GM12892 (cell line): ENCODE results near the gene TBX3.

Experiments used
- DNase-seq: peaks from one replicate; pipeline ENCODE4 v3.0.0; 2011; ENCODE audit not compliant: insufficient read length
- FAIRE-seq: peaks from 2 replicates; lab custom pipeline; 2011; peaks lifted over from hg19 to GRCh38; lab: Jason Lieb, UNC
- POLR2A ChIP-seq: IDR thresholded peaks from 2 replicates; pipeline ENCODE4 v1.6.1; 2011; ENCODE audit warnings: low read depth, low read length, control low read depth
- POLR2AphosphoS5 ChIP-seq: IDR thresholded peaks from 2 replicates; pipeline ENCODE4 v1.6.1; 2011; ENCODE audit warnings: low read depth, low read length, control low read depth
- TAF1 ChIP-seq: IDR thresholded peaks from 2 replicates; pipeline ENCODE4 v1.6.1; 2011; ENCODE audit warnings: low read depth, mild to moderate bottlenecking, control low read depth, low read length, borderline replicate concordance

The TBX3 gene

DNA sequence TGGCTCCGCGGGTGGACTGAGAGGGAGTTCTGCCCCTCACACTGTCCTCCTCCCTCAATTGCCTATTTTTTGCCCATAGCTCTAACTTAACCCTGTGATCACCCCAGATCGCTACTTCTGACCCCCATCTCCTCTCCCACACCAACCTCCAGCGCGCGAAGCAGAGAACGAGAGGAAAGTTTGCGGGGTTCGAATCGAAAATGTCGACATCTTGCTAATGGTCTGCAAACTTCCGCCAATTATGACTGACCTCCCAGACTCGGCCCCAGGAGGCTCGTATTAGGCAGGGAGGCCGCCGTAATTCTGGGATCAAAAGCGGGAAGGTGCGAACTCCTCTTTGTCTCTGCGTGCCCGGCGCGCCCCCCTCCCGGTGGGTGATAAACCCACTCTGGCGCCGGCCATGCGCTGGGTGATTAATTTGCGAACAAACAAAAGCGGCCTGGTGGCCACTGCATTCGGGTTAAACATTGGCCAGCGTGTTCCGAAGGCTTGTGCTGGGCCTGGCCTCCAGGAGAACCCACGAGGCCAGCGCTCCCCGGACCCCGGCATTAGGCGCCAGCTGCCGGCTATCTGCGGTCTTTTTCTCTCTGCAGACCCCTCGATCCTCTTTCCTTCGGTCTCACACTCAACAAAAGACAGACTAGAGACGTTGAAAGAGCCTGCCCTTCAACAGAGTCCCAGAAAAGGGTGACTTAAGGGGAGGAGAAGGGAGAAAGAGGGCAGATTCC, 3.0 kb upstream of the TBX3 start:
- FAIRE-seq (no peak), DNase-seq (no peak)
- TF ChIP-seq TAF1 (no peak), POLR2A (no peak), POLR2AphosphoS5 (no peak)

DNA sequence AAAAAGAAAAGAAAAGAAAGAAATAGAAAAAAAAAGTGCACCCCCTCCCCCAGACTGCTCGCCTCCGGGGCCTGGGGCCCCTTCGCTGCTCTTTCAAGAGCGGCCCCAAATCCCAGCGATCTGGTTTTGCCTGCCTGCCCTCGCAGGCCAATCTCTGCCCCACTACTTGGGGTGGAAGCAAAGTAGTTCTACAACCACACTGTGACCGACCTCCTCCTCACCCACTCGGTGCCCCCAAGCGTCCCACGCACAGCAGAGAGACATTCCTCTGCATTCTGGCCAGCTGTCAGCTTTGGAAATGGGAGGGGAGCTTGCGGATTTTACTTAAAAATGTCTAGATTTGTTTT, 2.4 kb upstream of the TBX3 start:
- TF ChIP-seq TAF1 = no peak
- TF ChIP-seq POLR2AphosphoS5 = no peak
- TF ChIP-seq POLR2A = no peak
- DNase-seq (no peak), FAIRE-seq (no peak)

GRCh38 chr12:114685869-114686268, 1.9 kb upstream of the TBX3 start:
- DNase-seq (no peak), FAIRE-seq (no peak)
- no peak for TF ChIP-seq POLR2A
- TF ChIP-seq TAF1 = no peak
- TF ChIP-seq POLR2AphosphoS5 = no peak

DNA sequence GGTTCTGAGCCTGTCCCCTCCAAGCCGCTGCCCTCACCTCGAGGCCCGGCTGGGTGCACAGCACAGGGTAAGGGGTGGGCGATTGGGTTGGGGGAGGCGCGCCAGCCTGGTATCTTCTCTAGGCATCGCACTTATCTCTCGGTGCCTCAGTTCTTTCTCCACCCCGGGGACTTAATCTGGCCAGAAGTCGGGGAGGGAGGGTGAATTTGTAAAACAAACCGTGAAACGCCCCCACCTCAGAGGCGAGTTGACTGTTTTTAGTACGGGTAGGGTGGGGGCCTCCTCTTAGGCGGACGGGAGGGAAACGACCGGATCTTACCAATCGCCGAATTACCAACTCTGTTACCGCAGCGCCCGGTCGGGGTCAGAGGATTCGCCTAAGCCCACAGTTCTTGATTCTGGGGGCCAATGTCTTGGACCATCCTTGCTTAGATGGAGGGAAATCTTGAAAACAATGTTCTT, 1.4 kb upstream of the TBX3 start:
- TF ChIP-seq TAF1 = no peak
- TF ChIP-seq POLR2AphosphoS5 = no peak
- no peak for TF ChIP-seq POLR2A
- DNase-seq (no peak), FAIRE-seq (no peak)

GRCh38 chr12:114684870-114685273, 897 bp upstream of the TBX3 start:
- TF ChIP-seq TAF1 (no peak), POLR2A (no peak)
- FAIRE-seq = no peak
- no peak for DNase-seq

GRCh38 chr12:114683709-114684097, 272 bp downstream of the TBX3 start:
- TF ChIP-seq POLR2A (no peak), TAF1 (no peak)
- no peak for DNase-seq
- FAIRE-seq = no peak

GRCh38 chr12:114682785-114683708, 928 bp downstream of the TBX3 start:
- DNase-seq (no peak), FAIRE-seq (no peak)

GRCh38 chr12:114682106-114682784, 1.7 kb downstream of the TBX3 start:
- FAIRE-seq (no peak), DNase-seq (no peak)
- TF ChIP-seq TAF1 (no peak), POLR2A (no peak), POLR2AphosphoS5 (no peak)

More at GRCh38 chr12:114682785-114683708, 928 bp downstream of the TBX3 start:
- TF ChIP-seq POLR2AphosphoS5 (no peak), TAF1 (no peak), POLR2A (no peak)

DNA sequence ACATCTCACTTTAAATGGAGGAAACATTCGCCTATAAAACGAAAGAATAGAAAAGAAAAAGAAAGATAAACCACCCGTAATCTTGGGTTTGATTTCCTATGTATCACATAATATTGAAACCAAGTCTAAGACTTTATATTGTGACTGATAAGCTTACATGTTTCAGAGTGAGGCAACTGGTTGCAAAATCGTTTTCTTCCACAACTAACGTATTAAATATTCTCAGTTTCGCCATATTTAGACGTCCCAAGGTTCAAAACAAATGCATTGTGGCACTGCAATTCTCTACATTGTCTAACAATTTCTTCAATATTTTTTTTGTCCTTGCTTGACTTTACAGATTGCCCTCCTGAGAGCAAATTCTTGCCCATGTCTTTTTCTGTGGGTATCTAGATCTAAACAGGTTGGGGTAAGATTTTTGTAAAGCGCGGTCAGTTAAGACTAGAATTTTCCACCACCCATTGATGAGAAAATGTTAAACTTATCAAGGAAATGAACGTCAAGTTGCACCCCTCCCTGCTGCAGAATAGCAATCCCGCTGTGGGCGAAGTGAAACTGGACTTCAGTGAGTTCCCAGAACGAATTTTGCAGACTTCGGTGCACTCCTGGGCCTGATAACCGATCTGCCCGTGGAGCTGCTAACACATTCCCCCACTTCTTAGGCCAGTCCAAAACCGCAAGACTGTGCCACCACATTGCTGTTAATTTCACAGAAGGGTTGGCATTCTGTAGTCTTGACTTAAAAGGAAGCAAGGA, 2.7 kb downstream of the TBX3 start:
- DNase-seq (no peak), FAIRE-seq (no peak)
- TF ChIP-seq POLR2AphosphoS5 (no peak), POLR2A (no peak), TAF1 (no peak)

DNA sequence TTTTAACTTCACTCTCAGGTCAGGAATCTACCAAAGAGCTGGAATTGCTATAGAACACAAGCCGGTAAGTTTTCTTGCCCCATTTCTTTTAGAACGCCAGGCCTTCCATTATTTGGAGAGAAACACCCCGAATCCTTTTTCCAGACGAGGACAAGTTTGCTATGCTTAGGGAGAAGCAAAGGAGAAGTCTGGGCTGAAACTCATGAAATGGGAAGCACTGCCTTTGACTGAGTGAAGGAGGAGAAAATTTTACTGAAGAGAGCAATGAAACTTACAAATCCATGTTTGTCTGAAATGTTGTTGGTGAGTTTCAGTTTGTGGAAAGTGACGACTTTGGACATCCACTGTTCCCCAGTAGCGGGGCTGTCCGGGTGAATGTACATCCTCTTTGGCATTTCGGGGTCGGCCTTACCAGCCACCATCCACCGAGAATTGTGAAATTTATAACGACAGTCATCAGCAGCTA, 3.3 kb downstream of the TBX3 start:
- DNase-seq (no peak), FAIRE-seq (no peak)
- TF ChIP-seq POLR2A (no peak), POLR2AphosphoS5 (no peak), TAF1 (no peak)

GRCh38 chr12:114679942-114680341, 4.0 kb downstream of the TBX3 start:
- TF ChIP-seq POLR2AphosphoS5 = no peak
- no peak for TF ChIP-seq POLR2A
- no peak for TF ChIP-seq TAF1
- FAIRE-seq (no peak), DNase-seq (no peak)

DNA sequence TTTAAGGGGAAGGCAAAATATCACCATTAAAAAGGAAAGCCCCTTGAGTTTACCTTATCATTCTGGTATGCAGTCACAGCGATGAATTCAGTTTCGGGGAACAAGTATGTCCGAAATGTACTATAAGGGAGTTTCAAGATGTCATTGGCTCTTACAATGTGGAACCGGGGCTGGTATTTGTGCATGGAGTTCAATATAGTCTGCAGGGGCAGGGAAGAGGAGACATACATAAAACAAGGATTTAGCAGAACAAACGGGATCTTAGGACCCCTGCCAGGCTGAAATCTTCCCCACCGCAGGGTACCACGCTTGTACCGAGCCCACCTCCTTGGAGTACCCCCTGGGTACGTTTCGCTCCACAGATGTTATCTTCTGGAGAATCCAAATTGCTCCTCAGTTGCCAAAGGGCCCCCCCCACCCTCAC, 4.5 kb downstream of the TBX3 start:
- no peak for DNase-seq
- no peak for FAIRE-seq
- TF ChIP-seq POLR2AphosphoS5 (no peak), TAF1 (no peak), POLR2A (no peak)
